ENCODE data around the gene SLC38A8. TPM values are rescaled to one million over a fixed set of nuclear protein-coding genes. Genes with fewer than 3 reads are reported as not detected.

Gene SLC38A8
- total and polyA plus RNA-seq, 4 donors, result 0.08 to 1.0 (median 0.32) TPM

GRCh38 chr16:84091460-84091859, 48.9 kb upstream of the SLC38A8 start:
- WGBS, result 95% methylated on average over 10 of the region's 10 CpGs
- DNase-seq (ENCODE audit: low spot score), result no peak
- H3K9me3 ChIP-seq (ENCODE audit: control insufficient read depth in 4 of 4, low read length in 3 of 4), result no peaks in the 10 kb centered on the region

More at GRCh38 chr16:84091460-84091859, 48.9 kb upstream of the SLC38A8 start:
- no peak for TF ChIP-seq MAX (IDR thresholded peaks at IDR 0.05)
- TF ChIP-seq HNF4A (conservative IDR thresholded peaks at IDR 0.05), result no peak
- no peak for TF ChIP-seq HNF4G (IDR thresholded peaks at IDR 0.05)
- TF ChIP-seq GABPA (IDR thresholded peaks at IDR 0.05 in 1 of 2, conservative IDR thresholded peaks at IDR 0.05 in 1 of 2), result no peak
- TF ChIP-seq RAD21 (IDR thresholded peaks at IDR 0.05), result no peak
- TF ChIP-seq ATF3 (IDR thresholded peaks at IDR 0.05), result no peak
- no peak for TF ChIP-seq CTCF (IDR thresholded peaks at IDR 0.05; ENCODE audit: low read depth, low read length, missing input control)
- TF ChIP-seq TAF1 (conservative IDR thresholded peaks at IDR 0.05), result no peak
- TF ChIP-seq FOXA1 (IDR thresholded peaks at IDR 0.05), result no peak
- no peak for TF ChIP-seq JUND (IDR thresholded peaks at IDR 0.05)
- TF ChIP-seq ZBTB33 (IDR thresholded peaks at IDR 0.05), result no peak
- TF ChIP-seq SP1 (IDR thresholded peaks at IDR 0.05), result no peak
- TF ChIP-seq NR2F2 (IDR thresholded peaks at IDR 0.05), result no peak
- no peak for TF ChIP-seq YY1 (IDR thresholded peaks at IDR 0.05)
- no peak for TF ChIP-seq REST (IDR thresholded peaks at IDR 0.05)
- no peak for TF ChIP-seq RXRA (IDR thresholded peaks at IDR 0.05)
- no peak for TF ChIP-seq FOXA2 (IDR thresholded peaks at IDR 0.05)
- no peak for TF ChIP-seq EGR1 (IDR thresholded peaks at IDR 0.05; ENCODE audit: low read depth in 2 of 2)
- peaks cover 0 to 5% (median 4%) of the 10 kb centered on the region in 4 donors for H3K4me1 ChIP-seq (ENCODE audit: control insufficient read depth in 4 of 4, insufficient read depth in 4 of 4, low read length in 3 of 4)
- H3K36me3 ChIP-seq (ENCODE audit: control insufficient read depth in 4 of 4, insufficient read depth in 3 of 4, low read depth in 1 of 4, low read length in 3 of 4), result peaks cover 3 to 91% (median 67%) of the 10 kb centered on the region in 4 donors
- no peaks in the 10 kb centered on the region for H3K27me3 ChIP-seq (ENCODE audit: control insufficient read depth in 4 of 4, insufficient read depth in 4 of 4, low read length in 3 of 4)
- H3K9ac ChIP-seq (ENCODE audit: low read depth in 1 of 2, low read length in 2 of 2), result no peak overlapping the region
- no peak overlapping the region for H3K27ac ChIP-seq (ENCODE audit: low read depth in 1 of 2, low read length in 2 of 2)
- H3K4me3 ChIP-seq (ENCODE audit: low read depth in 1 of 3, low read length in 3 of 3), result no peak overlapping the region

Data from liver (tissue), 9 donors.